GM23338 (cell line): Measurements from ENCODE around the gene KREMEN2. TPM values are rescaled to one million over a fixed set of nuclear protein-coding genes. Genes with fewer than 3 reads are reported as not detected.

ENCODE experiments used
- ATAC-seq: fragments of 200-7000 bp; cut with Tn5 transposase; 3 replicates; pipeline ENCODE4 v1.9.1; 2020
- DNase-seq: peaks from one replicate; pipeline ENCODE4 v3.0.0-alpha.2; 2015; ENCODE audit warnings: low spot score
- H2AFZ ChIP-seq: fragments of 200-600 bp; sonication (generic); 2 replicates; pipeline ENCODE4 v1.8.0; 2016; ENCODE audit warnings: antibody characterized with exemption, mild to moderate bottlenecking, moderate library complexity
- H3F3A ChIP-seq: fragments of 200-600 bp; sonication (generic); replicated peaks from 2 replicates; pipeline ENCODE4 v1.8.0; 2017; ENCODE audit warnings: antibody characterized with exemption, mixed run types, low read depth
- H3K27ac ChIP-seq: fragments of 200-600 bp; sonication (generic); 2 replicates; pipeline ENCODE4 v1.6.1; 2016; ENCODE audit warnings: low read depth
- H3K27me3 ChIP-seq: fragments of 200-600 bp; sonication (generic); 2 replicates; pipeline ENCODE4 v1.8.0; 2016; ENCODE audit warnings: mild to moderate bottlenecking, mixed run types, moderate library complexity; ENCODE audit not compliant: insufficient read depth
- H3K36me3 ChIP-seq: fragments of 200-600 bp; sonication (generic); 2 replicates; pipeline ENCODE4 v1.8.0; 2016; ENCODE audit warnings: mild to moderate bottlenecking; ENCODE audit not compliant: insufficient read depth
- H3K4me1 ChIP-seq: fragments of 200-600 bp; sonication (generic); 2 replicates; pipeline ENCODE4 v1.8.0; 2016; ENCODE audit warnings: mild to moderate bottlenecking, moderate library complexity; ENCODE audit not compliant: insufficient read depth
- H3K4me2 ChIP-seq: fragments of 200-600 bp; sonication (generic); 2 replicates; pipeline ENCODE4 v1.7.1; 2017; ENCODE audit warnings: mixed run types
- H3K4me3 ChIP-seq: fragments of 200-600 bp; sonication (generic); 2 replicates; pipeline ENCODE4 v1.6.1; 2016; ENCODE audit warnings: mixed run types
- H3K79me2 ChIP-seq: fragments of 200-600 bp; sonication (generic); replicated peaks from 2 replicates; pipeline ENCODE4 v1.8.0; 2017; ENCODE audit warnings: mild to moderate bottlenecking; ENCODE audit not compliant: insufficient read depth
- H3K9me2 ChIP-seq: fragments of 200-600 bp; sonication (generic); 2 replicates; pipeline ENCODE4 v1.8.0; 2017; ENCODE audit not compliant: insufficient read depth
- H4K20me1 ChIP-seq: fragments of 200-600 bp; sonication (generic); replicated peaks from 2 replicates; pipeline ENCODE4 v1.8.0; 2017; ENCODE audit warnings: mild to moderate bottlenecking; ENCODE audit not compliant: insufficient read depth
- H3K27ac Mint-ChIP-seq: 2 replicates; pipeline ENCODE4 v1.8.0; 2020; ENCODE audit warnings: inconsistent platforms, mild to moderate bottlenecking, moderate library complexity, mixed read lengths
- H3K27me3 Mint-ChIP-seq: 3 replicates; pipeline ENCODE4 v1.8.0; 2022; ENCODE audit warnings: low read depth, mild to moderate bottlenecking, moderate library complexity, mixed read lengths, inconsistent platforms; ENCODE audit not compliant: insufficient read depth, poor library complexity
- H3K36me3 Mint-ChIP-seq: 3 replicates; pipeline ENCODE4 v1.8.0; 2021; ENCODE audit warnings: low read depth, mild to moderate bottlenecking, inconsistent platforms, moderate library complexity, mixed read lengths
- H3K4me1 Mint-ChIP-seq: 3 replicates; pipeline ENCODE4 v1.8.0; 2020; ENCODE audit warnings: mild to moderate bottlenecking, inconsistent platforms, mixed read lengths
- H3K4me3 Mint-ChIP-seq: 3 replicates; pipeline ENCODE4 v1.8.0; 2021; ENCODE audit warnings: moderate library complexity, mild to moderate bottlenecking, inconsistent platforms, mixed read lengths
- H3K9me3 Mint-ChIP-seq: 3 replicates; pipeline ENCODE4 v1.8.0; 2020; ENCODE audit warnings: moderate library complexity, mild to moderate bottlenecking, inconsistent platforms, mixed read lengths
- CTCF ChIP-seq, 2 experiments: fragments of 200-600 bp in 1 of 2; sonication (generic) in 1 of 2; conservative IDR thresholded peaks; 2 replicates each; pipeline versions ENCODE4 v1.5.1 to v1.6.1; 2016 to 2017; ENCODE audit warnings: antibody characterized with exemption in 2 of 2, low read depth in 2 of 2, mild to moderate bottlenecking in 2 of 2, moderate library complexity in 1 of 2
- EZH2 ChIP-seq: fragments of 200-600 bp; sonication (generic); IDR thresholded peaks from one replicate; pipeline ENCODE4 v1.8.0; 2017; ENCODE audit warnings: antibody characterized with exemption, mild to moderate bottlenecking, low read depth; ENCODE audit not compliant: unreplicated experiment
- POLR2AphosphoS5 ChIP-seq: IDR thresholded peaks from 2 replicates; pipeline ENCODE4 v1.6.1; 2016; ENCODE audit warnings: antibody characterized with exemption, low read depth
- REST ChIP-seq: IDR thresholded peaks from one replicate; pipeline ENCODE4 v1.6.1; 2018; ENCODE audit warnings: antibody characterized with exemption; ENCODE audit not compliant: unreplicated experiment
- STAT1 ChIP-seq: IDR thresholded peaks from one replicate; pipeline ENCODE4 v1.6.1; 2016; ENCODE audit warnings: antibody characterized with exemption; ENCODE audit not compliant: unreplicated experiment
- polyA plus RNA-seq: library from polyadenylated mRNA; unstranded; fragments of >200 nt; fragmentation: Nextera tagmentation; extraction: Ambion mirVana; gene quantifications from 2 replicates; pipeline ENCODE4 v1.2.1, GENCODE V29; 2016
- total RNA-seq: library from RNA; depleted of rRNA; stranded (reverse); fragments of >200 nt; shearing (Covaris generic); gene quantifications from 2 replicates; pipeline ENCODE4 v1.2.3, GENCODE V29; 2014

The KREMEN2 gene
- total and polyA plus RNA-seq, 2 experiments from 2014 or later, result 4.9 to 16.1 TPM

GRCh38 chr16:3013491-3013951 is 49.4 kb downstream of the KREMEN2 start:
- H4K20me1 ChIP-seq, result peaks cover 25% of the 10 kb centered on the region
- no peaks in the 10 kb centered on the region for H3K9me2 ChIP-seq
- peaks cover 11% of the 10 kb centered on the region for H3K27me3 ChIP-seq
- peak overlapping the region; percentile 75 for H3K4me3 Mint-ChIP-seq
- no peak overlapping the region for H3K27ac Mint-ChIP-seq
- peak overlapping the region; percentile 68; the same call in 1 of the 2 replicates for H3K4me3 ChIP-seq
- peaks cover 7% of the 10 kb centered on the region; the same call in 2 of the 3 replicates for H3K9me3 Mint-ChIP-seq
- peak; percentile 35 to 46 for TF ChIP-seq CTCF (conservative IDR thresholded peaks at IDR 0.05; ENCODE audit: low read depth in 2 of 2)
- no peak for TF ChIP-seq REST
- H3K4me1 Mint-ChIP-seq, result peaks cover 61% of the 10 kb centered on the region
- no peaks in the 10 kb centered on the region for H3K36me3 ChIP-seq
- H3K4me2 ChIP-seq, result peak overlapping the region; percentile 88
- DNase-seq (peak; percentile 65), ATAC-seq (peak; percentile 10)
- H3F3A ChIP-seq, result peaks cover 55% of the 10 kb centered on the region
- H2AFZ ChIP-seq, result no peak overlapping the region
- H3K79me2 ChIP-seq, result peaks cover 24% of the 10 kb centered on the region
- H3K36me3 Mint-ChIP-seq, result peaks cover 34% of the 10 kb centered on the region
- H3K27ac ChIP-seq, result no peak overlapping the region
- peaks cover 74% of the 10 kb centered on the region for H3K4me1 ChIP-seq
- H3K27me3 Mint-ChIP-seq, result peaks cover 54% of the 10 kb centered on the region

GRCh38 chr16:3013998-3014690 is 50.1 kb downstream of the KREMEN2 start:
- H3K36me3 Mint-ChIP-seq, result peaks cover 34% of the 10 kb centered on the region
- TF ChIP-seq EZH2 (no peak), POLR2AphosphoS5 (peak; percentile 54), STAT1 (no peak)
- no peak; the same call in 2 of the 3 replicates for ATAC-seq
- no peak overlapping the region for H2AFZ ChIP-seq
- H3K9me3 Mint-ChIP-seq, result peaks cover 7% of the 10 kb centered on the region; the same call in 2 of the 3 replicates
- H3K4me3 Mint-ChIP-seq, result peak overlapping the region; percentile 95
- H4K20me1 ChIP-seq, result peaks cover 25% of the 10 kb centered on the region
- peaks cover 11% of the 10 kb centered on the region for H3K27me3 ChIP-seq
- peaks cover 53% of the 10 kb centered on the region for H3K27me3 Mint-ChIP-seq
- H3K4me2 ChIP-seq, result peak overlapping the region; percentile 88
- peaks cover 55% of the 10 kb centered on the region for H3F3A ChIP-seq
- DNase-seq, result peak; percentile 54
- no peaks in the 10 kb centered on the region for H3K36me3 ChIP-seq
- H3K79me2 ChIP-seq, result peaks cover 24% of the 10 kb centered on the region
- no peak overlapping the region; the same call in 1 of the 2 replicates for H3K27ac Mint-ChIP-seq
- H3K9me2 ChIP-seq, result no peaks in the 10 kb centered on the region
- H3K4me3 ChIP-seq, result peak overlapping the region; percentile 68
- peaks cover 74% of the 10 kb centered on the region for H3K4me1 ChIP-seq
- peaks cover 57% of the 10 kb centered on the region for H3K4me1 Mint-ChIP-seq
- peak overlapping the region; percentile 45; the same call in 1 of the 2 replicates for H3K27ac ChIP-seq
